ENCODE results near the gene NAE1. TPM values are rescaled to one million over a fixed set of nuclear protein-coding genes. Genes with fewer than 3 reads are reported as not detected.

The NAE1 gene
- total and polyA plus RNA-seq, 7 experiments from 2014 or later, result 62.3 to 103 (median 96.3) TPM

GRCh38 chr16:66846831-66847230 lies 16.1 kb upstream of the NAE1 start:
- intact Hi-C loops (cut with micrococcal nuclease), result no loop called here
- ChIA-PET CTCF (interaction anchor here (0.6 kb wide), 1 partner anchor 18 kb away, joined by 3 read pairs; no protein-coding TSS in a partner anchor), POLR2A (no interaction called here)
- DNase-seq (no peak), ATAC-seq (no peak)
- Histone ChIP-seq H3K27me3 (ENCODE audit: control insufficient read depth in 2 of 2, insufficient read depth in 2 of 2, low read length in 2 of 2) (no peaks in the 10 kb centered on the region), H3K36me3 (ENCODE audit: control insufficient read depth in 2 of 3, insufficient read depth in 3 of 3, low read length in 3 of 3) (no peaks in the 10 kb centered on the region), H3K27ac (ENCODE audit: low read depth, low read length) (no peak overlapping the region), H3K9me3 (ENCODE audit: control insufficient read depth in 2 of 3, low read length in 3 of 3) (no peaks in the 10 kb centered on the region), H3K4me3 (ENCODE audit: low read length) (no peak overlapping the region), H3K4me1 (ENCODE audit: control insufficient read depth in 2 of 2, insufficient read depth in 2 of 2, low read length in 2 of 2) (peaks cover 0 to 4% of the 10 kb centered on the region in 2 donors)
- Mint-ChIP-seq H3K4me3 (no peak overlapping the region), H3K27ac (no peak overlapping the region), H3K36me3 (peaks cover 0 to 3% (median 0%) of the 10 kb centered on the region in 5 donors), H3K9me3 (peaks cover 0 to 2% (median 0%) of the 10 kb centered on the region in 11 donors), H3K4me1 (peaks cover 0 to 22% (median 5%) of the 10 kb centered on the region in 7 donors), H3K27me3 (peaks cover 35 to 50% (median 36%) of the 10 kb centered on the region in 5 donors)

GRCh38 chr16:66846266-66846665 lies 15.5 kb upstream of the NAE1 start:
- no peak overlapping the region for H3K27ac ChIP-seq (ENCODE audit: low read depth, low read length)
- no peak for ATAC-seq
- H3K4me1 Mint-ChIP-seq, result peaks cover 0 to 24% (median 5%) of the 10 kb centered on the region in 7 donors
- no peaks in the 10 kb centered on the region for H3K27me3 ChIP-seq (ENCODE audit: control insufficient read depth in 2 of 2, insufficient read depth in 2 of 2, low read length in 2 of 2)
- H3K9me3 Mint-ChIP-seq, result peaks cover 0 to 2% (median 0%) of the 10 kb centered on the region in 11 donors
- peaks cover 0 to 4% of the 10 kb centered on the region in 2 donors for H3K4me1 ChIP-seq (ENCODE audit: control insufficient read depth in 2 of 2, insufficient read depth in 2 of 2, low read length in 2 of 2)
- H3K9me3 ChIP-seq (ENCODE audit: control insufficient read depth in 2 of 3, low read length in 3 of 3), result no peaks in the 10 kb centered on the region
- no peak overlapping the region for H3K4me3 ChIP-seq (ENCODE audit: low read length)
- H3K27ac Mint-ChIP-seq, result no peak overlapping the region
- no peaks in the 10 kb centered on the region for H3K36me3 ChIP-seq (ENCODE audit: control insufficient read depth in 2 of 3, insufficient read depth in 3 of 3, low read length in 3 of 3)
- CTCF ChIA-PET, result interaction anchor here (0.6 kb wide), 1 partner anchor 19 kb away, joined by 3 read pairs; no protein-coding TSS in a partner anchor
- no peak for DNase-seq
- peaks cover 0 to 3% (median 0%) of the 10 kb centered on the region in 5 donors for H3K36me3 Mint-ChIP-seq
- peaks cover 35 to 50% (median 38%) of the 10 kb centered on the region in 5 donors for H3K27me3 Mint-ChIP-seq
- peak overlapping the region in 5 of 10 donors; percentile 3 to 69 (median 13) for H3K4me3 Mint-ChIP-seq
- intact Hi-C loops (cut with micrococcal nuclease), result no loop called here
- POLR2A ChIA-PET, result no interaction called here

DNA sequence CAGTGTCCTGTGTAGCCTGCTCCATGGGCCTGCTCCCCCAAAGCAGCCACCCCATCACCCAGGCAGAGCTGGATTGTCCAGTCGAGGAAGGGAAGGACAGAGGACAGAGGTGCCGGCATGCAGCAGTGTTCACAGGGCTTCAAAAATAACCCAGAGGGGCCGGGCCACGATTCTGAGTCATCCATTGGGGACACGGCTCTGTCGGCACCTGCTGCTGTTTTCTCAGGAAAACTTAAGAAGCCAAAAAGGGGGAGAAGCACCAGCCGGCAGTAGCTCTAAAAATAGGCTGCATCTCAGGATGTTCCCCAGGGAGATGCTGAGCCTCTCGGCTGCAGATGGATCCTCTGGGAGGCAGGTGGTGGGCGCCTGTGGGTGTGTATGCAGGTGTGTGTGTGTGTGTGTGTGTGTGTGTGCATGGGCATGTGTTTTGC lies 15.0 kb upstream of the NAE1 start:
- peaks cover 0 to 4% of the 10 kb centered on the region in 2 donors for H3K4me1 ChIP-seq (ENCODE audit: control insufficient read depth in 2 of 2, insufficient read depth in 2 of 2, low read length in 2 of 2)
- no peak overlapping the region for H3K4me3 ChIP-seq (ENCODE audit: low read length)
- POLR2A ChIA-PET, result no interaction called here
- H3K27me3 ChIP-seq (ENCODE audit: control insufficient read depth in 2 of 2, insufficient read depth in 2 of 2, low read length in 2 of 2), result no peaks in the 10 kb centered on the region
- H3K9me3 Mint-ChIP-seq, result peaks cover 0 to 2% (median 0%) of the 10 kb centered on the region in 11 donors
- DNase-seq (no peak), ATAC-seq (no peak)
- H3K27ac ChIP-seq (ENCODE audit: low read depth, low read length), result no peak overlapping the region
- peak overlapping the region in 4 of 10 donors; percentile 11 to 69 (median 32) for H3K4me3 Mint-ChIP-seq
- H3K36me3 Mint-ChIP-seq, result peaks cover 0 to 3% (median 0%) of the 10 kb centered on the region in 5 donors
- H3K27ac Mint-ChIP-seq, result no peak overlapping the region
- H3K36me3 ChIP-seq (ENCODE audit: control insufficient read depth in 2 of 3, insufficient read depth in 3 of 3, low read length in 3 of 3), result no peaks in the 10 kb centered on the region
- CTCF ChIA-PET, result no interaction called here
- intact Hi-C loops (cut with micrococcal nuclease), result no loop called here
- peaks cover 35 to 50% (median 38%) of the 10 kb centered on the region in 5 donors for H3K27me3 Mint-ChIP-seq
- H3K4me1 Mint-ChIP-seq, result peaks cover 0 to 23% (median 5%) of the 10 kb centered on the region in 7 donors
- H3K9me3 ChIP-seq (ENCODE audit: control insufficient read depth in 2 of 3, low read length in 3 of 3), result no peaks in the 10 kb centered on the region

DNA sequence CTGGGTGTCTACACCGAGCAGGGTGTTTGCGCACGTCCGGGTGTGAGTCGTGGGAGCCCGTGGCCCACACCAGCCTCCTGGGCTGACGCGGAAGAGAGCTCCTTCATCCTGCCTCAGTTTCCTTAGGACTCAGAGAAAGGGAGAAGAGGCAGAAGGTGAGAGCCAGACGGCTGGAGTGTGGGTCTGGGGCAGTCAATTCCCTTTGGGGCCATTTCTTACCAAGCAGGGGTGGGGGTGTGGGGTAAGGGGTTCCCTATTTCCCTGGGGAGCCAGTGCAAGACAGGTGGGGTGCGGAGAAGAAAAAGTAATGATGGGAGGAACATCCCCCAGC lies 14.3 kb upstream of the NAE1 start:
- H3K27ac ChIP-seq (ENCODE audit: low read depth, low read length), result no peak overlapping the region
- H3K9me3 ChIP-seq (ENCODE audit: control insufficient read depth in 2 of 3, low read length in 3 of 3), result no peaks in the 10 kb centered on the region
- DNase-seq, result no peak
- ChIA-PET CTCF (interaction anchor here (1.2 kb wide), 1 partner anchor 15 kb away, joined by 3 read pairs; the partner anchor contains the start of gene NAE1), POLR2A (no interaction called here)
- H3K36me3 Mint-ChIP-seq, result peaks cover 0 to 3% (median 0%) of the 10 kb centered on the region in 5 donors
- peak overlapping the region in 6 of 10 donors; percentile 35 to 64 (median 49) for H3K4me3 Mint-ChIP-seq
- peaks cover 0 to 4% of the 10 kb centered on the region in 2 donors for H3K4me1 ChIP-seq (ENCODE audit: control insufficient read depth in 2 of 2, insufficient read depth in 2 of 2, low read length in 2 of 2)
- H3K27me3 ChIP-seq (ENCODE audit: control insufficient read depth in 2 of 2, insufficient read depth in 2 of 2, low read length in 2 of 2), result no peaks in the 10 kb centered on the region
- ATAC-seq, result peak; percentile 3
- no peaks in the 10 kb centered on the region for H3K36me3 ChIP-seq (ENCODE audit: control insufficient read depth in 2 of 3, insufficient read depth in 3 of 3, low read length in 3 of 3)
- peaks cover 35 to 50% (median 38%) of the 10 kb centered on the region in 5 donors for H3K27me3 Mint-ChIP-seq
- intact Hi-C loops (cut with micrococcal nuclease), result no loop called here
- peak overlapping the region in 1 of 9 donors; percentile 76 for H3K27ac Mint-ChIP-seq
- H3K9me3 Mint-ChIP-seq, result peaks cover 0 to 2% (median 0%) of the 10 kb centered on the region in 11 donors
- H3K4me3 ChIP-seq (ENCODE audit: low read length), result no peak overlapping the region
- H3K4me1 Mint-ChIP-seq, result peaks cover 0 to 21% (median 5%) of the 10 kb centered on the region in 7 donors

DNA sequence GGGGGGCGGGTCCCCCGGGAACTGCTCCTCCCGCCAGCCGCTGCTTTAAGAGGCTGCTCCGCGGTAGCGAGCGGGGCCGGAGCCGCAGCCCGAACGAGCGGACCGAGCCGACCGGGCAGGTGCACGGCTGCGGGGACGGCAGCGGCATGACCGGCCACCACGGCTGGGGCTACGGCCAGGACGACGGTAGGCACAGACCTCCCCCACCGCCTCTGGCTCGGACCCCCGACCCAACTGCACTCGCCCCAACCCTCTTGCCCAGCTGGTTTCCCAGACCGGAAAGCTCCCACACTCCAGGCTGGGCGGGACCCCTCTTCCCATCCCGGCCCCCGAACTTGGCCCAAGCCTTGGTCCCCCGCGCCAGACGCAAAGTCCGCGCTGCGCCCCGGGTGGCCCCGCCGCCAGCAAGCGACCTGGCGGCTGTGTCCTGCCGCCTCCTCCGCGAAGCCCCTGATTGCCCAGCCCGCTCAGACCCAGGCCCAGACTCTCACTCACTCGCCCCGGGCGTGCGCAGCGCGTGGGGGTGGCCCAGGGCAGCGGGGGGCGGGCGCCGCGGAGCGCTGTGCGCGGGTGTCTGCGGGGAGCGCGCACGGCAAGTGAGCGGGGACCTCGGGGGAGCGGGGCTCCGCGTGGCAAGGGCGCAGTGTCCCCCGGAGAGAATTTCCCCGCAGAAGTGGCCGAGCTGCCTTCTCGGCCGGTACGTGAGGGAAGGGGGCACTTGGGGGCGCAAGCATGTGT lies 13.7 kb upstream of the NAE1 start, which contains the start of gene CA7:
TSS of gene CA7 (plus strand) at position 73 of the 738 bp plus-strand sequence. CDS start at position 147, 74 bp downstream.
- peaks cover 0 to 3% (median 0%) of the 10 kb centered on the region in 5 donors for H3K36me3 Mint-ChIP-seq
- CTCF ChIA-PET, result interaction anchor here (1.2 kb wide), 1 partner anchor 14 kb away, joined by 3 read pairs; the partner anchor contains the start of gene NAE1

GRCh38 chr16:66844009-66844341 lies 13.2 kb upstream of the NAE1 start:
- Mint-ChIP-seq H3K27me3 (peaks cover 35 to 56% (median 38%) of the 10 kb centered on the region in 5 donors), H3K27ac (no peak overlapping the region), H3K9me3 (peaks cover 0 to 2% (median 0%) of the 10 kb centered on the region in 11 donors), H3K4me1 (peaks cover 0 to 21% (median 5%) of the 10 kb centered on the region in 7 donors), H3K36me3 (peaks cover 0 to 3% (median 0%) of the 10 kb centered on the region in 5 donors), H3K4me3 (peak overlapping the region; percentile 36 to 82 (median 68))
- ATAC-seq (no peak), DNase-seq (no peak)
- Histone ChIP-seq H3K27me3 (ENCODE audit: control insufficient read depth in 2 of 2, insufficient read depth in 2 of 2, low read length in 2 of 2) (no peaks in the 10 kb centered on the region), H3K4me3 (ENCODE audit: low read length) (no peak overlapping the region), H3K27ac (ENCODE audit: low read depth, low read length) (no peak overlapping the region), H3K36me3 (ENCODE audit: control insufficient read depth in 2 of 3, insufficient read depth in 3 of 3, low read length in 3 of 3) (no peaks in the 10 kb centered on the region), H3K4me1 (ENCODE audit: control insufficient read depth in 2 of 2, insufficient read depth in 2 of 2, low read length in 2 of 2) (peaks cover 0 to 4% of the 10 kb centered on the region in 2 donors), H3K9me3 (ENCODE audit: control insufficient read depth in 2 of 3, low read length in 3 of 3) (no peaks in the 10 kb centered on the region)
- intact Hi-C loops (cut with micrococcal nuclease), result no loop called here
- ChIA-PET POLR2A (no interaction called here), CTCF (interaction anchor here (1.2 kb wide), 1 partner anchor 13 kb away, joined by 3 read pairs; the partner anchor contains the start of gene NAE1)

More for the DNA sequence above, 13.7 kb upstream of the NAE1 start, which contains the start of gene CA7:
- Histone ChIP-seq H3K4me1 (ENCODE audit: control insufficient read depth in 2 of 2, insufficient read depth in 2 of 2, low read length in 2 of 2) (peaks cover 0 to 4% of the 10 kb centered on the region in 2 donors), H3K27ac (ENCODE audit: low read depth, low read length) (no peak within 1 kb of the TSS), H3K27me3 (ENCODE audit: control insufficient read depth in 2 of 2, insufficient read depth in 2 of 2, low read length in 2 of 2) (no peaks in the 10 kb centered on the region), H3K4me3 (ENCODE audit: low read length) (no peak within 1 kb of the TSS), H3K9me3 (ENCODE audit: control insufficient read depth in 2 of 3, low read length in 3 of 3) (no peaks in the 10 kb centered on the region), H3K36me3 (ENCODE audit: control insufficient read depth in 2 of 3, insufficient read depth in 3 of 3, low read length in 3 of 3) (no peaks in the 10 kb centered on the region)
- Mint-ChIP-seq H3K27me3 (peaks cover 35 to 53% (median 38%) of the 10 kb centered on the region in 5 donors), H3K4me3 (peak within 1 kb of the TSS; percentile 36 to 82 (median 68)), H3K4me1 (peaks cover 0 to 21% (median 5%) of the 10 kb centered on the region in 7 donors), H3K9me3 (peaks cover 0 to 2% (median 0%) of the 10 kb centered on the region in 11 donors), H3K27ac (peak within 1 kb of the TSS in 2 of 9 donors; percentile 45 to 76)
- ATAC-seq (peak; percentile 24), DNase-seq (no peak)
- intact Hi-C loops (cut with micrococcal nuclease), result no loop called here
- POLR2A ChIA-PET, result no interaction called here
